H1 (cell line): Measurements from ENCODE around the gene BCKDHA. TPM values are rescaled to one million over a fixed set of nuclear protein-coding genes. Genes with fewer than 3 reads are reported as not detected.
A peak's percentile ranks its signal among the peaks of the same experiment; 100 is the strongest.

Source experiments
- CTCF ChIA-PET: fragments of 300-600 bp; sonication (Branson Sonifier 250); formaldehyde crosslinking; loops from one replicate; lab custom pipeline; 2021; ENCODE audit not compliant: partially characterized antibody; lab: Charles Lee
- POLR2A ChIA-PET: fragments of 300-600 bp; sonication (Branson Sonifier 250); formaldehyde crosslinking; loops from one replicate; lab custom pipeline; 2021; ENCODE audit warnings: inconsistent platforms; ENCODE audit not compliant: partially characterized antibody; lab: Charles Lee
- DNase-seq, 2 experiments: peaks; one replicate each; pipeline versions ENCODE4 v3.0.0 to v3.0.0-alpha.2; 2010 to 2022; ENCODE audit warnings: low spot score in 2 of 2, low read depth in 1 of 2, mixed read lengths in 1 of 2
- FAIRE-seq: peaks from 2 replicates; lab custom pipeline; 2011; peaks lifted over from hg19 to GRCh38; lab: Jason Lieb, UNC
- H2AFZ ChIP-seq: 2 replicates; pipeline ENCODE4 v1.8.1; 2012; ENCODE audit warnings: low read length, inconsistent platforms
- H2AK5ac ChIP-seq: 2 replicates; pipeline ENCODE4 v1.6.1; 2013; ENCODE audit warnings: low read depth, low read length
- H2BK120ac ChIP-seq: replicated peaks from 2 replicates; pipeline ENCODE3; 2013; ENCODE audit warnings: low read depth, low read length, inconsistent platforms
- H2BK12ac ChIP-seq: 2 replicates; pipeline ENCODE4 v1.6.1; 2013; ENCODE audit warnings: low read depth, low read length
- H2BK15ac ChIP-seq: 2 replicates; pipeline ENCODE4 v1.6.1; 2013; ENCODE audit warnings: low read length
- H2BK20ac ChIP-seq: 2 replicates; pipeline ENCODE4 v1.6.1; 2013; ENCODE audit warnings: low read length
- H2BK5ac ChIP-seq: 2 replicates; pipeline ENCODE4 v1.6.1; 2013; ENCODE audit warnings: low read depth, low read length
- H3K14ac ChIP-seq: 2 replicates; pipeline ENCODE4 v1.6.1; 2013; ENCODE audit warnings: inconsistent platforms; ENCODE audit not compliant: insufficient read length
- H3K18ac ChIP-seq: 2 replicates; pipeline ENCODE4 v1.6.1; 2013; ENCODE audit warnings: low read length; ENCODE audit errors: extremely low read depth
- H3K23ac ChIP-seq: 2 replicates; pipeline ENCODE4 v1.6.1; 2013; ENCODE audit warnings: inconsistent platforms; ENCODE audit not compliant: insufficient read length
- H3K23me2 ChIP-seq: 2 replicates; pipeline ENCODE4 v1.6.1; 2013; ENCODE audit warnings: low read depth, low read length
- H3K27ac ChIP-seq: 2 replicates; pipeline ENCODE4 v1.6.1; 2011; ENCODE audit warnings: low read depth, low read length, inconsistent platforms
- H3K27me3 ChIP-seq, 4 experiments: replicated peaks in 1 of 4; 1 replicate in 1 of 4; 2 replicates in 3 of 4; pipeline versions ENCODE4 v1.6.1 to v1.8.1; 2011 to 2013; ENCODE audit warnings: low read length in 3 of 4, mild to moderate bottlenecking in 3 of 4, inconsistent platforms in 2 of 4, mixed read lengths in 2 of 4, moderate library complexity in 1 of 4; ENCODE audit not compliant: control insufficient read depth in 3 of 4, insufficient read depth in 3 of 4; ENCODE audit errors: extremely low read depth in 1 of 4
- H3K36me3 ChIP-seq, 4 experiments: 2 replicates each; pipeline versions ENCODE4 v1.6.1 to v1.8.1; 2011 to 2013; ENCODE audit warnings: mild to moderate bottlenecking in 4 of 4, low read length in 3 of 4, moderate library complexity in 2 of 4, control low read depth in 1 of 4, inconsistent platforms in 1 of 4; ENCODE audit not compliant: insufficient read depth in 4 of 4, control insufficient read depth in 2 of 4
- H3K4ac ChIP-seq: replicated peaks from 2 replicates; pipeline ENCODE3; 2013; ENCODE audit warnings: low read length, low read depth, mixed read lengths, inconsistent platforms; ENCODE audit not compliant: insufficient read length
- H3K4me1 ChIP-seq, 4 experiments: replicated peaks in 1 of 4; 1 replicate in 1 of 4; 2 replicates in 3 of 4; pipeline versions ENCODE4 v1.6.1 to v1.8.1; 2011 to 2013; ENCODE audit warnings: low read length in 3 of 4, inconsistent platforms in 2 of 4, mixed read lengths in 1 of 4; ENCODE audit not compliant: insufficient read depth in 4 of 4, control insufficient read depth in 3 of 4
- H3K4me2 ChIP-seq, 2 experiments: 2 replicates each; pipeline versions ENCODE4 v1.6.1 to v1.8.1; 2011 to 2013; ENCODE audit warnings: low read depth in 2 of 2, low read length in 2 of 2, control low read depth in 1 of 2, inconsistent platforms in 1 of 2, mild to moderate bottlenecking in 1 of 2; ENCODE audit not compliant: insufficient read depth in 1 of 2
- H3K4me3 ChIP-seq, 4 experiments: fragments of 200-600, 300-600 bp in 1 of 4; sonication (generic), shearing (Covaris generic), sonication (Bioruptor Twin) in 1 of 4; 2 replicates each; pipeline versions ENCODE4 v1.5.1 to v1.8.1; 2011 to 2016; ENCODE audit warnings: low read length in 4 of 4, low read depth in 3 of 4, control low read depth in 2 of 4, inconsistent platforms in 2 of 4, mild to moderate bottlenecking in 2 of 4, mixed read lengths in 1 of 4, moderate library complexity in 1 of 4; ENCODE audit not compliant: insufficient read depth in 2 of 4; ENCODE audit errors: extremely low read depth in 1 of 4
- H3K56ac ChIP-seq: replicated peaks from 2 replicates; pipeline ENCODE3; 2013; ENCODE audit warnings: low read depth, mild to moderate bottlenecking, mixed read lengths, low read length, inconsistent platforms; ENCODE audit not compliant: insufficient read length
- H3K79me1 ChIP-seq: 2 replicates; pipeline ENCODE4 v1.6.1; 2013; ENCODE audit warnings: low read depth, low read length, control low read depth
- H3K79me2 ChIP-seq, 2 experiments: 2 replicates each; pipeline versions ENCODE4 v1.6.1 to v1.8.1; 2012 to 2013; ENCODE audit warnings: low read length in 2 of 2, mild to moderate bottlenecking in 2 of 2, inconsistent platforms in 1 of 2; ENCODE audit not compliant: insufficient read depth in 2 of 2, control insufficient read depth in 1 of 2
- H3K9ac ChIP-seq, 4 experiments: replicated peaks in 1 of 4; 1 replicate in 1 of 4; 2 replicates in 3 of 4; pipeline versions ENCODE4 v1.6.1 to v1.8.1; 2011 to 2013; ENCODE audit warnings: low read depth in 3 of 4, low read length in 3 of 4, control low read depth in 2 of 4, mild to moderate bottlenecking in 2 of 4, moderate library complexity in 2 of 4, inconsistent platforms in 1 of 4; ENCODE audit errors: extremely low read depth in 1 of 4
- H3K9me3 ChIP-seq, 2 experiments: 2 replicates each; pipeline versions ENCODE4 v1.6.1 to v1.8.1; 2012 to 2013; ENCODE audit warnings: mild to moderate bottlenecking in 2 of 2, moderate library complexity in 2 of 2, control low read depth in 1 of 2, inconsistent platforms in 1 of 2, low read depth in 1 of 2, low read length in 1 of 2, mixed read lengths in 1 of 2; ENCODE audit not compliant: insufficient read depth in 2 of 2
- H4K20me1 ChIP-seq, 2 experiments: replicated peaks in 1 of 2; 2 replicates each; pipeline versions ENCODE3 to v1.8.1; 2011 to 2013; ENCODE audit warnings: inconsistent platforms in 2 of 2, low read length in 2 of 2, mild to moderate bottlenecking in 1 of 2; ENCODE audit not compliant: insufficient read depth in 2 of 2, control insufficient read depth in 1 of 2
- H4K5ac ChIP-seq: 2 replicates; pipeline ENCODE4 v1.6.1; 2013; ENCODE audit warnings: low read length, low read depth, mixed read lengths, inconsistent platforms; ENCODE audit not compliant: insufficient read length
- H4K8ac ChIP-seq: 2 replicates; pipeline ENCODE4 v1.8.0; 2013; ENCODE audit warnings: mild to moderate bottlenecking, moderate library complexity, low read length, inconsistent platforms; ENCODE audit not compliant: insufficient read depth; ENCODE audit errors: extremely low read depth
- H4K91ac ChIP-seq: replicated peaks from 2 replicates; pipeline ENCODE3; 2013; ENCODE audit warnings: low read length, mixed read lengths, inconsistent platforms; ENCODE audit not compliant: insufficient read length
- ASH2L ChIP-seq: fragments of 200-600, 300-600 bp; sonication (generic); IDR thresholded peaks from one replicate; pipeline ENCODE4 v1.7.1; 2017; ENCODE audit warnings: low read length
- BACH1 ChIP-seq: IDR thresholded peaks from 2 replicates; pipeline ENCODE4 v1.6.1; 2012; ENCODE audit warnings: low read length, improper control_type of control experiment
- CEBPB ChIP-seq: IDR thresholded peaks from 2 replicates; pipeline ENCODE4 v1.6.1; 2012; ENCODE audit warnings: low read depth, low read length
- CHD1 ChIP-seq: IDR thresholded peaks from 2 replicates; pipeline ENCODE4 v1.6.1; 2012; ENCODE audit warnings: low read depth, low read length, improper control_type of control experiment
- CREB1 ChIP-seq: IDR thresholded peaks from 2 replicates; pipeline ENCODE4 v1.6.1; 2012; ENCODE audit warnings: inconsistent platforms
- E2F6 ChIP-seq: IDR thresholded peaks from 2 replicates; pipeline ENCODE4 v1.6.1; 2012; ENCODE audit warnings: inconsistent platforms
- KDM4A ChIP-seq: IDR thresholded peaks from one replicate; pipeline ENCODE4 v1.7.1; 2012; ENCODE audit warnings: low read depth, mild to moderate bottlenecking, moderate library complexity, low read length, inconsistent platforms; ENCODE audit not compliant: severe bottlenecking
- PHF8 ChIP-seq: fragments of 200-600 bp; sonication (generic); conservative IDR thresholded peaks from 2 replicates; pipeline ENCODE4 v1.7.1; 2012; ENCODE audit warnings: low read depth, mild to moderate bottlenecking, inconsistent platforms, low read length, moderate library complexity
- RAD21 ChIP-seq, 2 experiments: IDR thresholded peaks in 1 of 2; conservative IDR thresholded peaks in 1 of 2; 2 replicates each; pipeline ENCODE4 v1.6.1; 2011; ENCODE audit warnings: low read depth in 2 of 2, low read length in 2 of 2, improper control_type of control experiment in 1 of 2, inconsistent platforms in 1 of 2, mild to moderate bottlenecking in 1 of 2, moderate library complexity in 1 of 2
- SP2 ChIP-seq: IDR thresholded peaks from 2 replicates; pipeline ENCODE4 v1.6.1; 2012; ENCODE audit warnings: mild to moderate bottlenecking, low read length, inconsistent platforms
- TBP ChIP-seq: IDR thresholded peaks from 2 replicates; pipeline ENCODE4 v1.6.1; 2011; ENCODE audit warnings: low read depth, low read length, improper control_type of control experiment
- WGBS, 2 experiments: shearing (Covaris generic) in 1 of 2; methylation state at CpG; one replicate each; pipeline versions ENCODE4 v1.1.6 to v1.1.7; 2013 to 2015; ENCODE audit warnings: low lambda C conversion rate in 2 of 2, mixed read lengths in 2 of 2, inconsistent platforms in 1 of 2, low coverage in 1 of 2, missing lambda C conversion rate in 1 of 2; ENCODE audit not compliant: insufficient replicate concordance in 2 of 2, insufficient coverage in 1 of 2, insufficient read length in 1 of 2; ENCODE audit errors: extremely low coverage in 1 of 2, missing lambda C conversion rate in 1 of 2; 5-methylcytosine and 5-hydroxymethylcytosine counted together
- polyA plus RNA-seq, 7 experiments: library from polyadenylated mRNA; depleted of rRNA in 3 of 7; stranded (reverse) in 5 of 7; unstranded in 2 of 7; fragments of >200 nt in 5 of 7; fragments of 200-250 nt in 2 of 7; gene quantifications; 1 replicate in 5 of 7; 2 replicates in 1 of 7; 4 replicates in 1 of 7; pipeline versions ENCODE4 v1.2.1 to v1.2.3, GENCODE V29; 2011 to 2013; ENCODE audit warnings: missing spikeins in 2 of 7, mixed read lengths in 2 of 7
- total RNA-seq: library from RNA; stranded (reverse); fragmentation: NEBNext Ultra II Directional; extraction: Animal tissue kit (Norgen Biotek cat#: 25700); gene quantifications from 2 replicates; pipeline ENCODE4 v1.2.1, GENCODE V29; 2021

Gene BCKDHA
- total and polyA plus RNA-seq, 2 of the 8 experiments (the other 6 are each of a cell fraction or from before 2014, with no cell fraction given), result 14.2 to 69.6 TPM

- no peak within 1 kb of the TSS for H3K56ac ChIP-seq
- H3K23ac ChIP-seq, result no peak within 1 kb of the TSS
- H3K79me1 ChIP-seq, result no peaks in the 10 kb centered on the region
- H4K91ac ChIP-seq, result no peak within 1 kb of the TSS
- H2BK20ac ChIP-seq, result no peak within 1 kb of the TSS
- FAIRE-seq, result no peak
- peak within 1 kb of the TSS; percentile 96 for H3K4me2 ChIP-seq
- peak within 1 kb of the TSS; percentile 88 for H2BK15ac ChIP-seq
- no peak within 1 kb of the TSS for H3K27ac ChIP-seq
- peaks cover 0 to 5% (median 4%) of the 10 kb centered on the region in 4 experiments; a peak in 5 of 7 replicates for H3K4me1 ChIP-seq
- H2AK5ac ChIP-seq, result peak within 1 kb of the TSS; percentile 53
- no peak within 1 kb of the TSS; the same call in 1 of the 2 replicates for H4K8ac ChIP-seq
- 0 out of 2 replicates have a peak within 1 kb of the TSS, but pooled peaks have one; percentile 35 for H2BK5ac ChIP-seq
- peak in 1 of 2 experiments; percentile 85 for DNase-seq
- no peaks in the 10 kb centered on the region for H4K20me1 ChIP-seq
- H2AFZ ChIP-seq, result peak within 1 kb of the TSS; percentile 91; the same call in 1 of the 2 replicates
- ChIA-PET CTCF (interaction anchor here (0.6 to 1.8 kb wide), 6 partner anchors 11 to 187 kb away, joined by 3 to 5 read pairs (median 3); partner anchors contain the start of gene B9D2), POLR2A (interaction anchor here (0.6 to 3.8 kb wide), 10 partner anchors 9 to 63 kb away, joined by 3 to 10 read pairs (median 3); partner anchors contain the start of gene DMAC2)
- peak within 1 kb of the TSS; percentile 80; the same call in 1 of the 2 replicates for H2BK12ac ChIP-seq
- H3K36me3 ChIP-seq, result no peaks in the 10 kb centered on the region
- no peak within 1 kb of the TSS for H3K14ac ChIP-seq
- 3% methylated on average over 28 of the region's 47 CpGs; no CpG with 5 or more reads in 1 of the 2 experiments for WGBS, 2 experiments
- H3K27me3 ChIP-seq, result peaks cover 0 to 9% (median 2%) of the 10 kb centered on the region in 4 experiments; a peak in 4 of 7 replicates
- no peak within 1 kb of the TSS for H4K5ac ChIP-seq
- H3K79me2 ChIP-seq, result no peaks in the 10 kb centered on the region
- H3K18ac ChIP-seq, result peak within 1 kb of the TSS; percentile 90
- H3K23me2 ChIP-seq, result peaks cover 12% of the 10 kb centered on the region
- peak within 1 kb of the TSS; percentile 61 to 82 (median 71) for H3K4me3 ChIP-seq
- no peak within 1 kb of the TSS for H3K4ac ChIP-seq
- no peaks in the 10 kb centered on the region for H3K9me3 ChIP-seq
- H3K9ac ChIP-seq, result peak within 1 kb of the TSS in 3 of 4 experiments; percentile 38 to 72 (median 44); a peak in 5 of 7 replicates
- H2BK120ac ChIP-seq, result no peak within 1 kb of the TSS
- TF ChIP-seq ASH2L, result peak; percentile 50
- TF ChIP-seq TBP, result no peak; the same call in 1 of the 2 replicates
- peak; percentile 61 for TF ChIP-seq CREB1
- TF ChIP-seq CHD1, result no peak
- TF ChIP-seq E2F6, result peak; percentile 34; the same call in 1 of the 2 replicates
- TF ChIP-seq KDM4A, result peak; percentile 60
- no peak for TF ChIP-seq RAD21 (IDR thresholded peaks at IDR 0.05 in 1 of 2, conservative IDR thresholded peaks at IDR 0.05 in 1 of 2; ENCODE audit: low read depth in 2 of 2, low read length in 2 of 2)
- TF ChIP-seq PHF8, result 0 out of 2 replicates have a peak, but pooled peaks have one; percentile 39
- TF ChIP-seq BACH1, result no peak
- peak; percentile 94 for TF ChIP-seq CEBPB
- TF ChIP-seq SP2, result no peak
These were observed 21.2 kb upstream of the BCKDHA start, which contains the start of gene TMEM91 for GRCh38 chr19:41376241-41376997. TSS of gene TMEM91 (plus strand) at chr19:41376533. CDS start at chr19:41378310, 1,777 bp downstream.
